Measurements from ENCODE around the gene MDGA2. TPM values are rescaled to one million over a fixed set of nuclear protein-coding genes. Genes with fewer than 3 reads are reported as not detected.

The MDGA2 gene
- total RNA-seq, 2 experiments from 2014 or later = not detected

DNA sequence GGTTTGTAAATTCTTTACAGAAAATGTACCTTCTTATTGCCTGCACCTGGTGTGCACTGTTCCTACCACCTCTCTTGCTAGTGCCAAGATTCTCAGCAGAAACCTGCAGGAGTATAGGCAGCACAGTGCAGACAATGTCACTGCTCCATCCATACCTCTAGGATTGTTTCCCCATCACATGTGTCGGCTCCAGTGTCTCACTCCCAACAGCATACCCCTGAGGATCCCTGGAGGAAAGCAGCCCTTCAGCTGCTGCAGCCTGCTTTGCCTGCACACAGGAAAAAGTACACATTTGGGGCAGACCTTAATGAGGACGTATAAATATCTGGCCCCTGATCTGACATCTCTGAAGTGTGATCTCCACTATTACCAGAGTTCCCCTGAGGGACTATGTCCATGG, 235.5 kb downstream of the MDGA2 start:
- intact Hi-C loops (cut with micrococcal nuclease) = no loop called here
- CTCF ChIA-PET = no interaction called here
- H3K4me1 Mint-ChIP-seq (ENCODE audit: low read depth) = no peaks in the 10 kb centered on the region
- no peaks in the 10 kb centered on the region for H3K9me3 Mint-ChIP-seq
- no peak overlapping the region for H3K27ac Mint-ChIP-seq
- H3K27me3 Mint-ChIP-seq (ENCODE audit: low read depth) = no peaks in the 10 kb centered on the region
- H3K36me3 Mint-ChIP-seq (ENCODE audit: low read depth) = no peaks in the 10 kb centered on the region
- no peak for DNase-seq
- no peak overlapping the region for H3K4me3 Mint-ChIP-seq

DNA sequence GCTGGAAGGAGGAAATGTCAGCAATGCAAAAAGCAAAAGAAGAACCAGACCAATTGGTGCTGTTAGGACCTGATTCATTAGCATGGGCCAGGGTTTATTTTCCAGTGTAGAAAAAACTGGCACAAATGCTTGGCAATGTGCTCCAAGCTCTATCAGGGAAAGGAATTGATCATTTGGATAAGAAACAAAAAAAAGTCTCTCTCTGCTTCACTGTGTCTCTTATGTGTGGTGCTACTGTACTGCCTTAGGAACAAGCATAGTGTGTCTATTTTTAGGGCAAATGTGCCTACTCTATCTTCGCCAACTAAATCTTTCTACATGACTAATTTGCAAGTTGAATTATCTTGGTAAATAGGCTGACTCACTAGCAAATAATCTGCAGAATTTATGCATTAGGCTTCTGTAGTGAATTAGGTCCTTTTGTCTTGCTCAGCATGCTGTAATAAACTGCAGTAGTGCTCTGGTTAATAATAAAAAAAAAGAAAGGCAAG, 236.7 kb downstream of the MDGA2 start:
- CTCF ChIA-PET = interaction anchor here (0.7 kb wide), 1 partner anchor 15 kb away, joined by 3 read pairs; no protein-coding TSS in a partner anchor
- Mint-ChIP-seq H3K9me3 (no peaks in the 10 kb centered on the region), H3K4me3 (no peak overlapping the region), H3K4me1 (ENCODE audit: low read depth) (no peaks in the 10 kb centered on the region), H3K27me3 (ENCODE audit: low read depth) (no peaks in the 10 kb centered on the region), H3K27ac (no peak overlapping the region), H3K36me3 (ENCODE audit: low read depth) (no peaks in the 10 kb centered on the region)
- intact Hi-C loops (cut with micrococcal nuclease) = no loop called here
- DNase-seq = no peak

DNA sequence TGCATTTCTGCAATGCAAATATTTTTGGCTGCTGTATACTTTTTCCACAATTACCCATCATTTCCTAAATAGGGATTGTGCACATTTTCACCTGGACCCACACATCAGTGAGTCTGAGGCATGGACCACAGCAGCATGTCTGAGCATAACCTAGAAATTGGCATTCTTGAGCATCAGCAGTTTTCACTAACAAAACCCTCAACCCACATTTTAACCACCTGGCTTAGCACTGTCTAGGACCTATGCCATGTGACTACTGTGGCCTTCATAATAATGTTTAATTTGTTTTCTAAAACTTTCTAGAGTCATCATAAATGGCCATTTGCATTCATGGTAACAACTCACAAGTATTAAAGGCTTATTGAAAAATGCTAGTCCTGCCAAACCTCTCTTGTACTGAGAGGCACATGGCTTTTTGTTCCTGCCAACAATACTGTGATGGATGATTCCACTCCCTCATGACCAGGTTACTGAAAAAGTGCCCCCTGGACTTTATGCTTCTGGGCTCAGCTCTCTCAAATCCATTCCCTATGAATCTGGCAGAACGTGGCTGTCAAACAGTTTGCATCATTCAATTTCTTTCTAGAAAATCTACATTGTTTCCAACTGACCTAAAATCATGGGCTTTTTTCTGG, 240.0 kb downstream of the MDGA2 start:
- Mint-ChIP-seq H3K36me3 (ENCODE audit: low read depth) (no peaks in the 10 kb centered on the region), H3K4me3 (no peak overlapping the region), H3K4me1 (ENCODE audit: low read depth) (no peaks in the 10 kb centered on the region), H3K27ac (no peak overlapping the region), H3K9me3 (no peaks in the 10 kb centered on the region), H3K27me3 (ENCODE audit: low read depth) (no peaks in the 10 kb centered on the region)
- intact Hi-C loops (cut with micrococcal nuclease) = no loop called here
- CTCF ChIA-PET = no interaction called here
- no peak for DNase-seq

DNA sequence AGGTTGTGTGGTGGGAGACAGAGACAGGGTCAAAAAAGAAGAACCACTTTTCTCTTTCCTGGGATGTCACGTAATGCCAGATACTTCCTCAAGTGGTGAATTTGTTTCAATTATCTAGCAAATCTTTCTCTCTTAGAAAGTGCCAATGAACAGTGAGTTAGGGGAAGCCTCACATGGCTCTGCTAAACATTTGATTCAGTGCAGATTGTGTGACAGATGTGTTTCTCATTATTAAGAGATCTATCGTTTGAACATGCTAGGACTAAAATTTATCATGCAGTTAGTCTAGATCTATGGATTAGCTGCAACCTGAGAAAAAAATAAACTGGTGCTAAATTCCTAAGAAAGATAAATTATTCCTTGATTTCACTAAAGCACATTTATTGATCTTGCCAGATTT, 247.8 kb downstream of the MDGA2 start:
- CTCF ChIA-PET = no interaction called here
- H3K9me3 Mint-ChIP-seq = peaks cover 3% of the 10 kb centered on the region
- H3K4me3 Mint-ChIP-seq = no peak overlapping the region
- H3K36me3 Mint-ChIP-seq (ENCODE audit: low read depth) = no peaks in the 10 kb centered on the region
- intact Hi-C loops (cut with micrococcal nuclease) = no loop called here
- no peaks in the 10 kb centered on the region for H3K4me1 Mint-ChIP-seq (ENCODE audit: low read depth)
- H3K27ac Mint-ChIP-seq = no peak overlapping the region
- DNase-seq = no peak
- H3K27me3 Mint-ChIP-seq (ENCODE audit: low read depth) = no peaks in the 10 kb centered on the region

DNA sequence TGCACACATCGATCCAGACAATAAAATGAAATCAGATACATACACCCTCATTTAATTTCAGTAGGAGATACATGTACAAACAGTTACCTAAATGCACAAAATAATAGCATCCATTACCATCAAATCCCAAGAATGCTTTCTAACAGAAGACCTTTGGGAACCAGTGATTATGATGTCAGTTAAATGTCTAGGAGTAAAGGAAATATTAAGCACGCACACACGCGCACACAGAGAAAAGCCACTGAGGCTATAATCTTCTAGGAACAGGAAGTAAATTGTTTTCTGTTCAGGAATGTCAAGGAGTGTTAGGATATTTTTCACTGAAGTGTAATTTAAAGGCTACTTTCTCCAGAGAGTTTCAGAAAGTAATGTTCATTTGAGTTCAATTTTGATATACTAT, 250.1 kb downstream of the MDGA2 start:
- peaks cover 4% of the 10 kb centered on the region for H3K9me3 Mint-ChIP-seq
- DNase-seq = no peak
- no peak overlapping the region for H3K4me3 Mint-ChIP-seq
- CTCF ChIA-PET = no interaction called here
- intact Hi-C loops (cut with micrococcal nuclease) = no loop called here
- no peaks in the 10 kb centered on the region for H3K36me3 Mint-ChIP-seq (ENCODE audit: low read depth)
- no peaks in the 10 kb centered on the region for H3K4me1 Mint-ChIP-seq (ENCODE audit: low read depth)
- H3K27me3 Mint-ChIP-seq (ENCODE audit: low read depth) = no peaks in the 10 kb centered on the region
- no peak overlapping the region for H3K27ac Mint-ChIP-seq

DNA sequence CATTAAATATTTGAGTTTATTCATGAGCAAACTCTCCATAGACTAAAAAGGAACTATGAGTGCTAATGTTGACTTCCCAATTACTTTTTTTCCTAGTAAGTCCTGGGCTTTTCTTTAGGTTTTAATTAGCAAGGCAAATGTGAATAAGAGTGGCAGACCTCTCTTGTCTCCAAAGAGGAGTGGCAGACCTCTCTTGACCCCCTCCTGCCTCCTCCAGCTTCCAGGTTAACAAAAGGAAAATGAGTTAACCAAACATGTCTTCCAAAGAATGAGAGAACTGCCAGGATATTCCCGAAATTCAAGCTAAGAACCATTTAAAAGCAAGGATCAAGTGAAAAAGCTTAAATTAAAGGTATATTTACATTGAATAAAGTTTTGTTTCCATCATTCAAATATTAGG, 253.2 kb downstream of the MDGA2 start:
- H3K4me3 Mint-ChIP-seq = no peak overlapping the region
- H3K4me1 Mint-ChIP-seq (ENCODE audit: low read depth) = no peaks in the 10 kb centered on the region
- intact Hi-C loops (cut with micrococcal nuclease) = no loop called here
- H3K27me3 Mint-ChIP-seq (ENCODE audit: low read depth) = no peaks in the 10 kb centered on the region
- CTCF ChIA-PET = no interaction called here
- H3K9me3 Mint-ChIP-seq = peaks cover 7% of the 10 kb centered on the region
- no peak for DNase-seq
- H3K27ac Mint-ChIP-seq = no peak overlapping the region
- no peaks in the 10 kb centered on the region for H3K36me3 Mint-ChIP-seq (ENCODE audit: low read depth)

DNA sequence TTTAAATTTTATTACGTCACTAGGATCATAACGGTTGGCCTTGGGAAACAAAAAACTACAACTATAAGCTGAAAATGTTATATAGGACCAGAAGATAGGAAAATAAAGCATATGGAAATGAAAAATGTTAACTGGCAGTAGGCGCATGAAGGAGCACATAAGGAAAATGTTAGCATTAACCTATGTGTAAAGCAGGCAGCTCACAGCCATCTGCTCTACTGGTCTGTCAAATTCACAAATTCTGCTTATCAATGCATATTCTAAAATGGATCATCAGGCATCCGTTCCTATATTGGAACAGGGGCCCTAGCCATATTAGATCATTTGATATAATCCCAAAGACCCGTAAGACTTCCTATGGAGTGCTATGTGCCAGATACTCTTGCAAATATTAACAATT, 263.9 kb downstream of the MDGA2 start:
- H3K27me3 Mint-ChIP-seq (ENCODE audit: low read depth) = no peaks in the 10 kb centered on the region
- intact Hi-C loops (cut with micrococcal nuclease) = no loop called here
- peaks cover 1% of the 10 kb centered on the region for H3K9me3 Mint-ChIP-seq
- no peaks in the 10 kb centered on the region for H3K36me3 Mint-ChIP-seq (ENCODE audit: low read depth)
- CTCF ChIA-PET = no interaction called here
- no peak for DNase-seq
- H3K4me3 Mint-ChIP-seq = no peak overlapping the region
- no peak overlapping the region for H3K27ac Mint-ChIP-seq
- no peaks in the 10 kb centered on the region for H3K4me1 Mint-ChIP-seq (ENCODE audit: low read depth)

DNA sequence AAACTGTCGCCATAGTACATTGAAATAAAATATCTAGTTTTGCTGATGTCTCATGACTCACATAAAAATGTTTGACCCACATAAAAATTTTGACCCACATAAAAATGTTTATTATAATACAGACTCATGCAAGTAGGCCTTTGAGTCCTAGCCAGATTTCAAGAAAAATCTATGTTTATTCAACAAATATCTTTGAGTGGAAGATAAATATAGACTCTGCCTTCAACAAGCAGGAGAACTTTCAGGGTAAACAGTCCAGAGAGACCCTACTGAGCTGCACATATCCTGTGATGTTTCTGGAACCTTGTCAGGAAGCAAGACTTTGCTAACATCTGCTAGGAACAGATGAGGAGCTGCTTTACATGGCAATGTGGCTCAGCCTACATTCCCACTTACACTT, 283.1 kb downstream of the MDGA2 start:
- peaks cover 5% of the 10 kb centered on the region for H3K9me3 Mint-ChIP-seq
- CTCF ChIA-PET = no interaction called here
- no peaks in the 10 kb centered on the region for H3K4me1 Mint-ChIP-seq (ENCODE audit: low read depth)
- DNase-seq = no peak
- H3K36me3 Mint-ChIP-seq (ENCODE audit: low read depth) = no peaks in the 10 kb centered on the region
- no peak overlapping the region for H3K4me3 Mint-ChIP-seq
- H3K27me3 Mint-ChIP-seq (ENCODE audit: low read depth) = no peaks in the 10 kb centered on the region
- no peak overlapping the region for H3K27ac Mint-ChIP-seq
- intact Hi-C loops (cut with micrococcal nuclease) = no loop called here

DNA sequence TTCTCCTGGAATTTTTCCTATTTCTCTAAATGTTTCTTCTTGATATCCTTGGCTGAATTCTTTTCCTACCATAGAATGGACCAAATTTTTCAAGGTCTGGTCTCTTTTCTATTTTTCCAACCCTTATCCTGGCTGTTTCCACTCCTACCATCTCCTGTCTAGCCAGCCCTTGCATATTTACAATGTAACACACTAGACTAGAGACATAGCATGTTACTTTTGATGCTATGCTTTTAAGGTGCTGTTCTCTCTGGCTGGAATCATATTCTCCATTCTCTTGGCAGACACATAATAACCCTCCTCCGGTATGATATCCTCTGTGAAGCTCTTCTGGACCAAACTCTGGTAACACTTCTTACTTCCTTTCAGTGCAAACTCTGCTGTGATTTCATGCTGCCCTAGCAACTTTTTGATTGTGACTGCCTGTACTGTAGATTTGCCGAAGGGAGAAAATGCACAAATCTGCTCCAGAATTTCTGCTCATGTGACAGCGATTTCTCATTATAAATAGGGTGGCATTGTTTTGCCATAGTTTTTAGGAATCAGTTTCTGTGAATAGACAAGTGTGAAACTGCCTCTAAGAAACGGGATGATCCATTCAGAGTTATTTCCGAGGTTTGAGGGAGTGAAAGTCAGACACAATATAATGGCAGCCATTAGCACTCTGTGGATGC, 284.4 kb downstream of the MDGA2 start:
- intact Hi-C loops (cut with micrococcal nuclease) = no loop called here
- Mint-ChIP-seq H3K27me3 (ENCODE audit: low read depth) (no peaks in the 10 kb centered on the region), H3K4me3 (no peak overlapping the region), H3K36me3 (ENCODE audit: low read depth) (no peaks in the 10 kb centered on the region), H3K27ac (no peak overlapping the region), H3K9me3 (no peaks in the 10 kb centered on the region), H3K4me1 (ENCODE audit: low read depth) (no peaks in the 10 kb centered on the region)
- DNase-seq = no peak
- CTCF ChIA-PET = no interaction called here

DNA sequence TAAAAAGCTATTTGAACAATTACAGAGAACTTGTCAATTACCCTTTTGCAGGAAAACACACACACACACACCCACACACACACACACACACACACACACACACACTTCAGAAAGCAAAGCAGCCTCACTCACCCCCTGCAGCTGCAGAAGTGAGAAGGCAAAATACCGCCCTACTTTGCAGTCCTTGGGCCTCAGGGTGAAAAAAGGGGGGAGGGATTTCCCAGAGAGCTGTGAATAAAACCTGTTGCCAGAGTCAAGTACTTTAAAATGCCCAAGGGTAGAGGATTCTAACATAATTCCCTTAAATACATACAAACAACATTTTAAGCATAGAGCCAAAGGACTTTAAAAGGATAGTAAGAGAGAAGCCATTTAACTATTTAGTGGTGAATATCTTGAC, 285.9 kb downstream of the MDGA2 start:
- no peak for DNase-seq
- Mint-ChIP-seq H3K36me3 (ENCODE audit: low read depth) (no peaks in the 10 kb centered on the region), H3K27me3 (ENCODE audit: low read depth) (no peaks in the 10 kb centered on the region), H3K4me3 (no peak overlapping the region), H3K9me3 (no peaks in the 10 kb centered on the region), H3K27ac (no peak overlapping the region), H3K4me1 (ENCODE audit: low read depth) (no peaks in the 10 kb centered on the region)
- intact Hi-C loops (cut with micrococcal nuclease) = no loop called here
- CTCF ChIA-PET = no interaction called here

DNA sequence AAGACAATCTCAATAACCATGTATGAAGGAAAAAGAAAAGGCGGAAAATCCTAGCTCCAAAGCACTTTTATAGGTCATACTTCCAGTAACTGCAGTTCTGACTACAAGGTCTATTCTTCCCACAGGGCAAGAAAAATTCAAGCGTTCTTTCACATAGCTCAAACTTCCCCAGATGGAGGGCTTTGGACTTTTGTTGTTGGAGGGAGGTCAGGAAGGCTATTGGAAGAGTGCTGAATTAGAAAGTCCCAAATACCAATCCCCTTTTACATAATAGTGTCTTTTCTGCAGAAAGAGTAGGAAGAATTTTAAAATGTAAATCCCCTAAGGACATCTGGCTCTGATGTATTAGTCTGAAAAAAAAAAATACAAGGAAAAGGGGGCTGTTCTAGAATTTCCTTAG, 309.4 kb downstream of the MDGA2 start:
- DNase-seq = no peak
- no peaks in the 10 kb centered on the region for H3K4me1 Mint-ChIP-seq (ENCODE audit: low read depth)
- H3K27ac Mint-ChIP-seq = no peak overlapping the region
- H3K36me3 Mint-ChIP-seq (ENCODE audit: low read depth) = no peaks in the 10 kb centered on the region
- intact Hi-C loops (cut with micrococcal nuclease) = no loop called here
- CTCF ChIA-PET = interaction anchor here (0.9 kb wide), 1 partner anchor 304 kb away, joined by 3 read pairs; no protein-coding TSS in a partner anchor
- H3K9me3 Mint-ChIP-seq = peaks cover 2% of the 10 kb centered on the region
- no peak overlapping the region for H3K4me3 Mint-ChIP-seq
- H3K27me3 Mint-ChIP-seq (ENCODE audit: low read depth) = no peaks in the 10 kb centered on the region

DNA sequence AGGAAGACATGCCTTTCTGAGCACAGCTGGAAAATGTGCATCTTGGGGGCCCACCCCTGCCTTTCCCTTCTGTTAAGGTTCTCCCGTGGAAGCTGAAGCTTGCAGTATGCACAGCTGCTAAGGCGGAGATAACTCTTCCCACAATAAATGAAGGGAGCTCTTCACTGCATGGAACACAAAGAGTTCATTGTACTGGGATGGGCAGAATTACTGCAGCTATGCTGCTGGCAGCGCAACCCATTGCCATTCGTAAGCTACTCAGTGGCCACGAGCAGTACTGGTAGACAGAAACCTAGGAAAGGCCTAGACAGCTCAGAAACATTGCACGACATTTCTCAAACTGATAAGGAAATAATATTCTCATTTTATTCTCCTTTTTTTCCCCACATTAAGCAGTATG, 310.2 kb downstream of the MDGA2 start:
- no peak overlapping the region for H3K27ac Mint-ChIP-seq
- H3K4me3 Mint-ChIP-seq = no peak overlapping the region
- CTCF ChIA-PET = interaction anchor here (0.6 to 0.9 kb wide), 2 partner anchors 305 to 912 kb away, joined by 3 to 4 read pairs; no protein-coding TSS in a partner anchor

DNA sequence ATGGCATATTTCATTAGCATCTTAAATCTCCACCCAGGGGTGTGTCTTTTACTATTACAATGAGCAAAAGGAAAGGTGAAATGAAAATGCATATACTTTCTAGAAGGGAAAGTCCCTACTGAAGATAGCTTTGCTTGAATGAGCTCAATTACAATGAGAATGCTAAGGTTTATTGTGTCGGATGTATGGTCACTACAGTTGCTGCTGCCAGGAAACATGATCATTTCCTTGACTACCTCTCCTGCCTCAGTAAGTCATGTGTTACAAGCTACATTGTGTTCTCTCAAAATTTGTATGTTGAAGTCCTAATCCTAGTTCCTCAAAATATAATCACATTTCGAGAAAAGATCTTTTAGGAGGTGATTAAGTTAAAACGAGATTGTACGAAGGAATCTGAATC, 322.2 kb downstream of the MDGA2 start:
- Mint-ChIP-seq H3K27ac (no peak overlapping the region), H3K9me3 (peaks cover 3% of the 10 kb centered on the region), H3K4me3 (no peak overlapping the region), H3K27me3 (ENCODE audit: low read depth) (no peaks in the 10 kb centered on the region), H3K4me1 (ENCODE audit: low read depth) (no peaks in the 10 kb centered on the region), H3K36me3 (ENCODE audit: low read depth) (no peaks in the 10 kb centered on the region)
- intact Hi-C loops (cut with micrococcal nuclease) = no loop called here
- CTCF ChIA-PET = no interaction called here
- DNase-seq = no peak

More for the DNA sequence above, 310.2 kb downstream of the MDGA2 start:
- intact Hi-C loops (cut with micrococcal nuclease) = no loop called here
- DNase-seq = no peak
- H3K27me3 Mint-ChIP-seq (ENCODE audit: low read depth) = no peaks in the 10 kb centered on the region
- no peaks in the 10 kb centered on the region for H3K4me1 Mint-ChIP-seq (ENCODE audit: low read depth)
- H3K9me3 Mint-ChIP-seq = peaks cover 4% of the 10 kb centered on the region
- H3K36me3 Mint-ChIP-seq (ENCODE audit: low read depth) = no peaks in the 10 kb centered on the region
